Endothelial cell of umbilical vein (primary cell): ENCODE data around the gene SGSM1. TPM values are rescaled to one million over a fixed set of nuclear protein-coding genes. Genes with fewer than 3 reads are reported as not detected.

Experiments used
- BruUV-seq: library from RNA; stranded (reverse); fragments of 400-500 nt; replicated peaks from 2 replicates; lab custom pipeline; 2021; lab: Mats Ljungman, UMichigan
- CTCF ChIA-PET: fragments of 300-600, 350-600 bp; sonication (Branson Sonifier 250); formaldehyde crosslinking; loops from one replicate; lab custom pipeline; 2021; ENCODE audit warnings: antibody characterized with exemption, inconsistent platforms; lab: Charles Lee
- POLR2A ChIA-PET: fragments of 300-600, 350-600 bp; sonication (Branson Sonifier 250); formaldehyde crosslinking; loops from one replicate; lab custom pipeline; 2021; ENCODE audit warnings: antibody characterized with exemption, inconsistent platforms; lab: Charles Lee
- DNase-seq: peaks from one replicate; pipeline ENCODE4 v3.0.0-alpha.2; 2011; ENCODE audit warnings: low read depth, low spot score
- FAIRE-seq: peaks from 2 replicates; lab custom pipeline; 2011; peaks lifted over from hg19 to GRCh38; lab: Jason Lieb, UNC
- H2AFZ ChIP-seq: 2 replicates; pipeline ENCODE4 v1.6.0; 2012; ENCODE audit warnings: low read depth, low read length, control low read depth, inconsistent platforms
- H3K27ac ChIP-seq: 2 replicates; pipeline ENCODE4 v1.5.1; 2011; ENCODE audit warnings: low read depth, mild to moderate bottlenecking, control low read depth, low read length, moderate library complexity; ENCODE audit not compliant: insufficient read depth
- H3K27me3 ChIP-seq, 2 experiments: 2 replicates each; pipeline versions ENCODE4 v1.6.0 to v1.6.1; 2011; ENCODE audit warnings: low read length in 2 of 2, mixed read lengths in 1 of 2; ENCODE audit not compliant: control insufficient read depth in 2 of 2, insufficient read depth in 2 of 2
- H3K36me3 ChIP-seq, 2 experiments: 2 replicates in 1 of 2; 3 replicates in 1 of 2; pipeline ENCODE4 v1.5.1; 2011; ENCODE audit warnings: low read length in 2 of 2, mild to moderate bottlenecking in 1 of 2, moderate library complexity in 1 of 2; ENCODE audit not compliant: control insufficient read depth in 2 of 2, insufficient read depth in 2 of 2; ENCODE audit errors: extremely low read depth in 1 of 2
- H3K4me1 ChIP-seq: 3 replicates; pipeline ENCODE4 v1.5.1; 2011; ENCODE audit warnings: mild to moderate bottlenecking, low read length; ENCODE audit not compliant: control insufficient read depth, insufficient read depth; ENCODE audit errors: extremely low read depth
- H3K4me2 ChIP-seq: 2 replicates; pipeline ENCODE4 v1.6.1; 2011; ENCODE audit warnings: low read length, control low read depth, mixed read lengths; ENCODE audit not compliant: insufficient read depth
- H3K4me3 ChIP-seq, 3 experiments: fragments of 200-600 bp in 1 of 3; sonication (generic), shearing (Covaris generic) in 1 of 3; replicated peaks in 1 of 3; 2 replicates each; pipeline ENCODE4 v1.5.1; 2011 to 2016; ENCODE audit warnings: control low read depth in 3 of 3, low read length in 3 of 3, mild to moderate bottlenecking in 2 of 3, inconsistent platforms in 1 of 3, low read depth in 1 of 3, moderate library complexity in 1 of 3; ENCODE audit not compliant: insufficient read depth in 1 of 3
- H3K79me2 ChIP-seq: 2 replicates; pipeline ENCODE4 v1.6.0; 2012; ENCODE audit warnings: low read length, inconsistent platforms; ENCODE audit not compliant: control insufficient read depth, insufficient read depth
- H3K9ac ChIP-seq: replicated peaks from 2 replicates; pipeline ENCODE3; 2011; ENCODE audit warnings: low read length, control low read depth; ENCODE audit not compliant: insufficient read depth; ENCODE audit errors: extremely low read depth
- H3K9me1 ChIP-seq: replicated peaks from 3 replicates; pipeline ENCODE4 v1.6.0; 2011; ENCODE audit warnings: mild to moderate bottlenecking, low read length; ENCODE audit not compliant: control insufficient read depth, insufficient read depth; ENCODE audit errors: extremely low read depth
- H3K9me3 ChIP-seq: replicated peaks from 2 replicates; pipeline ENCODE4 v1.5.1; 2012; ENCODE audit warnings: low read length, inconsistent platforms; ENCODE audit not compliant: control insufficient read depth, insufficient read depth
- H4K20me1 ChIP-seq: replicated peaks from 2 replicates; pipeline ENCODE3; 2011; ENCODE audit warnings: mild to moderate bottlenecking, low read length; ENCODE audit not compliant: control insufficient read depth, insufficient read depth; ENCODE audit errors: extremely low read depth
- CTCF ChIP-seq, 2 donors: IDR thresholded peaks; 1 replicate in 1 of 2; 2 replicates in 1 of 2; pipeline ENCODE4 v1.5.1; 2011; ENCODE audit warnings: low read length in 2 of 2, mild to moderate bottlenecking in 2 of 2, moderate library complexity in 2 of 2, control low read depth in 1 of 2, inconsistent platforms in 1 of 2, low read depth in 1 of 2; ENCODE audit not compliant: insufficient read depth in 1 of 2; ENCODE audit errors: extremely low read depth in 1 of 2
- EZH2 ChIP-seq: IDR thresholded peaks from 2 replicates; pipeline ENCODE4 v1.6.1; 2012; ENCODE audit warnings: borderline replicate concordance, low read depth, mild to moderate bottlenecking, moderate library complexity, low read length, inconsistent platforms; ENCODE audit not compliant: severe bottlenecking
- FOS ChIP-seq: IDR thresholded peaks from 2 replicates; pipeline ENCODE4 v1.6.1; 2011; ENCODE audit warnings: mild to moderate bottlenecking, low read length, moderate library complexity, borderline replicate concordance; ENCODE audit not compliant: insufficient read depth
- GATA2 ChIP-seq: IDR thresholded peaks from 2 replicates; pipeline ENCODE4 v1.7.0; 2011; ENCODE audit warnings: low read depth, mild to moderate bottlenecking, moderate library complexity, mixed read lengths, low read length; ENCODE audit not compliant: insufficient read length, insufficient read depth
- JUN ChIP-seq: IDR thresholded peaks from 2 replicates; pipeline ENCODE4 v1.6.1; 2011; ENCODE audit warnings: borderline replicate concordance, low read depth; ENCODE audit not compliant: insufficient read length, insufficient read depth
- MAX ChIP-seq: IDR thresholded peaks from 2 replicates; pipeline ENCODE4 v1.6.1; 2011; ENCODE audit not compliant: insufficient read depth, insufficient read length
- MYC ChIP-seq: IDR thresholded peaks from one replicate; pipeline ENCODE4 v1.6.1; 2011; ENCODE audit warnings: mild to moderate bottlenecking, low read depth, low read length
- POLR2A ChIP-seq: IDR thresholded peaks from 2 replicates; pipeline ENCODE4 v1.6.1; 2012; ENCODE audit warnings: low read depth, mild to moderate bottlenecking, control low read depth, low read length
- POLR2AphosphoS5 ChIP-seq: IDR thresholded peaks from 2 replicates; pipeline ENCODE4 v1.6.1; 2012; ENCODE audit warnings: low read depth, mild to moderate bottlenecking, control low read depth, low read length, moderate library complexity; ENCODE audit not compliant: insufficient read depth
- dilution Hi-C: fragments of 300-500 bp; cut with MboI; formaldehyde crosslinking; loops from one replicate; pipeline ENCODE4 v1.15.0; 2019; ENCODE audit warnings: low sequenced_read_pairs; ENCODE audit not compliant: extremely low pct_ligation_motif_present
- intact Hi-C: fragments of 100-400 bp; cut with micrococcal nuclease; formaldehyde crosslinking; loops from one replicate; pipeline ENCODE4 v1.10.0; 2022
- polyA plus RNA-seq, 4 experiments: library from polyadenylated mRNA; depleted of rRNA in 3 of 4; stranded (reverse) in 3 of 4; unstranded in 1 of 4; fragments of >200 nt; gene quantifications; 2 replicates each; pipeline versions ENCODE4 v1.2.1 to v1.2.3, GENCODE V29; 2011 to 2012; ENCODE audit warnings: missing spikeins in 1 of 4
- total RNA-seq: library from RNA; stranded (reverse); gene quantifications from 2 replicates; pipeline ENCODE4 v1.2.3, GENCODE V29; 2021

SGSM1 gene
- total and polyA plus RNA-seq, 2 donors (not counting 3 experiments of a cell fraction or from before 2014, with no cell fraction given): 0.10 to 1.1 TPM

GRCh38 chr22:24883432-24883831, 77.4 kb downstream of the SGSM1 start:
- Histone ChIP-seq H3K27ac (no peak overlapping the region), H3K9me3 (no peaks in the 10 kb centered on the region), H3K79me2 (no peaks in the 10 kb centered on the region), H3K9ac (no peak overlapping the region), H3K4me2 (no peak overlapping the region), H4K20me1 (no peaks in the 10 kb centered on the region), H2AFZ (no peak overlapping the region), H3K36me3 (no peaks in the 10 kb centered on the region), H3K9me1 (no peaks in the 10 kb centered on the region), H3K4me3 (no peak overlapping the region), H3K27me3 (peaks cover 0 to 3% of the 10 kb centered on the region in 2 experiments), H3K4me1 (no peaks in the 10 kb centered on the region)
- ChIA-PET CTCF (interaction anchor here (1.7 to 2.6 kb wide), 2 partner anchors 33 to 81 kb away, joined by 7 to 10 read pairs; no protein-coding TSS in a partner anchor), POLR2A (no interaction called here)
- TF ChIP-seq EZH2: no peak
- no peak for TF ChIP-seq GATA2
- no peak for TF ChIP-seq POLR2A
- TF ChIP-seq JUN: no peak
- no peak for TF ChIP-seq MAX
- no peak for TF ChIP-seq CTCF (IDR thresholded peaks at IDR 0.05; ENCODE audit: extremely low read depth in 1 of 2, insufficient read depth in 1 of 2, low read depth in 1 of 2, low read length in 2 of 2)
- no peak for TF ChIP-seq MYC
- TF ChIP-seq POLR2AphosphoS5: no peak
- no peak for TF ChIP-seq FOS
- FAIRE-seq (no peak), DNase-seq (no peak)
- BruUV-seq: no TSS peak
- intact Hi-C loops (no loop called here), dilution Hi-C loops (no loop called here)
